Liver (tissue), 3 donors: ENCODE results near the gene ETFA.

Source experiments
- CTCF ChIP-seq: fragments of 150-350 bp; IDR thresholded peaks from 2 replicates; pipeline ENCODE4 v1.5.1; 2017; ENCODE audit warnings: improper control_type of control experiment, low read depth, low read length; ENCODE audit not compliant: missing input control
- FOXA2 ChIP-seq: IDR thresholded peaks from 2 replicates; pipeline ENCODE4 v1.6.1; 2016; ENCODE audit warnings: antibody characterized with exemption
- HNF4G ChIP-seq: IDR thresholded peaks from 2 replicates; pipeline ENCODE4 v1.6.1; 2016; ENCODE audit warnings: antibody characterized with exemption
- JUND ChIP-seq, 2 donors: IDR thresholded peaks; 2 replicates each; pipeline ENCODE4 v1.6.1; 2016; ENCODE audit warnings: antibody characterized with exemption in 2 of 2
- MAX ChIP-seq: IDR thresholded peaks from 2 replicates; pipeline ENCODE4 v1.6.1; 2016; ENCODE audit warnings: antibody characterized with exemption
- RAD21 ChIP-seq, 2 donors: IDR thresholded peaks; 2 replicates each; pipeline ENCODE4 v1.6.1; 2016; ENCODE audit warnings: antibody characterized with exemption in 2 of 2, mild to moderate bottlenecking in 2 of 2
- YY1 ChIP-seq: IDR thresholded peaks from 2 replicates; pipeline ENCODE4 v1.6.1; 2016; ENCODE audit warnings: antibody characterized with exemption, mild to moderate bottlenecking
- donor health status: healthy.
- donor health status: healthy.

- TF ChIP-seq YY1 (no peak), JUND (IDR thresholded peaks at IDR 0.05) (no peak), HNF4G (no peak), CTCF (no peak), MAX (no peak), RAD21 (IDR thresholded peaks at IDR 0.05) (no peak), FOXA2 (no peak)
Measured at GRCh38 chr15:76338486-76339304, 27.4 kb upstream of the ETFA start.
